Suppressor macrophage (primary cell): ENCODE measurements around the gene SLC30A7.

Experiments
- DNase-seq, 4 experiments: peaks; one replicate each; pipeline ENCODE4 v3.0.0-alpha.2; 2020 to 2022

Gene SLC30A7

GRCh38 chr1:101029184-101029583 lies 133.3 kb downstream of the SLC30A7 start:
- no peak for DNase-seq

- no peak for DNase-seq
Measured at GRCh38 chr1:101030881-101031280, 135.0 kb downstream of the SLC30A7 start.
